Vagina (tissue), 2 donors: ENCODE measurements around the gene C1QTNF2.

Source experiments
- POLR2A ChIP-seq, 2 donors: fragments of 450-650 bp; IDR thresholded peaks; one replicate each; pipeline ENCODE4 v1.6.1; 2017; ENCODE audit warnings: antibody characterized with exemption in 2 of 2, mild to moderate bottlenecking in 2 of 2, moderate library complexity in 2 of 2
- TF ChIP-seq, protein P1 (sequence below), 3 experiments: fragments of 450-650 bp in 2 of 3; fragments of 200-600 bp in 1 of 3; sonication (generic) in 1 of 3; IDR thresholded peaks; one replicate each; pipeline ENCODE4 v1.5.1; 2017 to 2019; ENCODE audit warnings: antibody characterized with exemption in 3 of 3, mild to moderate bottlenecking in 2 of 3, moderate library complexity in 2 of 3

GRCh38 chr5:160317434-160317833 is 53.0 kb downstream of the C1QTNF2 start:
- TF ChIP-seq, protein P1, sequence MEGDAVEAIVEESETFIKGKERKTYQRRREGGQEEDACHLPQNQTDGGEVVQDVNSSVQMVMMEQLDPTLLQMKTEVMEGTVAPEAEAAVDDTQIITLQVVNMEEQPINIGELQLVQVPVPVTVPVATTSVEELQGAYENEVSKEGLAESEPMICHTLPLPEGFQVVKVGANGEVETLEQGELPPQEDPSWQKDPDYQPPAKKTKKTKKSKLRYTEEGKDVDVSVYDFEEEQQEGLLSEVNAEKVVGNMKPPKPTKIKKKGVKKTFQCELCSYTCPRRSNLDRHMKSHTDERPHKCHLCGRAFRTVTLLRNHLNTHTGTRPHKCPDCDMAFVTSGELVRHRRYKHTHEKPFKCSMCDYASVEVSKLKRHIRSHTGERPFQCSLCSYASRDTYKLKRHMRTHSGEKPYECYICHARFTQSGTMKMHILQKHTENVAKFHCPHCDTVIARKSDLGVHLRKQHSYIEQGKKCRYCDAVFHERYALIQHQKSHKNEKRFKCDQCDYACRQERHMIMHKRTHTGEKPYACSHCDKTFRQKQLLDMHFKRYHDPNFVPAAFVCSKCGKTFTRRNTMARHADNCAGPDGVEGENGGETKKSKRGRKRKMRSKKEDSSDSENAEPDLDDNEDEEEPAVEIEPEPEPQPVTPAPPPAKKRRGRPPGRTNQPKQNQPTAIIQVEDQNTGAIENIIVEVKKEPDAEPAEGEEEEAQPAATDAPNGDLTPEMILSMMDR (IDR thresholded peaks at IDR 0.05), result no peak
- TF ChIP-seq POLR2A (IDR thresholded peaks at IDR 0.05), result no peak
